Measurements from ENCODE around the gene ITIH3. TPM values are rescaled to one million over a fixed set of nuclear protein-coding genes. Genes with fewer than 3 reads are reported as not detected.

Gene ITIH3
- total RNA-seq, 1 experiment from 2014 or later = not detected

GRCh38 chr3:52835766-52836470 lies 41.3 kb downstream of the ITIH3 start:
- no peak for DNase-seq

More at GRCh38 chr3:52835766-52836470, 41.3 kb downstream of the ITIH3 start:
- Histone ChIP-seq H3K9ac (ENCODE audit: extremely low read depth, insufficient read length, low read length) (no peak overlapping the region), H4K91ac (ENCODE audit: insufficient read length, low read depth, low read length) (no peak overlapping the region), H3K23ac (ENCODE audit: insufficient read length, low read depth, low read length) (no peak overlapping the region), H4K8ac (replicated peaks; ENCODE audit: insufficient read length, low read depth, low read length) (no peak overlapping the region), H3K56ac (ENCODE audit: insufficient read length, low read depth, low read length) (no peak overlapping the region), H2BK20ac (ENCODE audit: low read depth, low read length, poor library complexity, severe bottlenecking) (no peak overlapping the region), H3K18ac (ENCODE audit: insufficient read length, low read depth, low read length) (no peak overlapping the region), H2BK12ac (ENCODE audit: insufficient read length, low read depth, low read length) (no peak overlapping the region), H3K23me2 (ENCODE audit: insufficient read length, low read depth, low read length, poor library complexity, severe bottlenecking) (no peaks in the 10 kb centered on the region), H2AFZ (ENCODE audit: low read length) (no peak overlapping the region), H2BK5ac (ENCODE audit: insufficient read length, low read length) (no peak overlapping the region), H2BK15ac (ENCODE audit: low read depth, low read length) (no peak overlapping the region), H3K4me2 (ENCODE audit: insufficient read depth, insufficient read length, low read length) (no peak overlapping the region), H2AK5ac (ENCODE audit: insufficient read length, low read length) (no peak overlapping the region), H3K4ac (ENCODE audit: low read depth, low read length) (no peak overlapping the region), H2BK120ac (ENCODE audit: low read depth, low read length, poor library complexity, severe bottlenecking) (no peak overlapping the region), H4K20me1 (ENCODE audit: control insufficient read depth, insufficient read depth, insufficient read length) (no peaks in the 10 kb centered on the region), H3K79me1 (ENCODE audit: insufficient read depth, low read depth, low read length, poor library complexity, severe bottlenecking) (no peaks in the 10 kb centered on the region), H3T11ph (ENCODE audit: low read length) (no peak overlapping the region), H3K79me2 (ENCODE audit: insufficient read depth, low read length) (no peaks in the 10 kb centered on the region), H3K27ac (ENCODE audit: insufficient read length, low read depth, low read length) (no peak overlapping the region), H3K4me1 (ENCODE audit: insufficient read depth, low read length) (no peaks in the 10 kb centered on the region), H3K14ac (ENCODE audit: insufficient read depth, low read length) (no peak overlapping the region), H4K5ac (ENCODE audit: insufficient read length, low read depth, low read length) (no peak overlapping the region), H3K9me3 (ENCODE audit: control insufficient read depth, low read depth, low read length) (no peaks in the 10 kb centered on the region), H3K27me3 (ENCODE audit: insufficient read depth, low read length) (no peaks in the 10 kb centered on the region; the same call in 1 of the 2 replicates)
- WGBS (ENCODE audit: extremely low coverage, insufficient read length, low lambda C conversion rate) = no CpG with 5 or more reads among the region's 8 CpGs
- H3K36me3 Mint-ChIP-seq (ENCODE audit: insufficient read depth in 1 of 3, low read depth in 3 of 3) = peaks cover 0 to 6% (median 0%) of the 10 kb centered on the region in 3 experiments; a peak in 3 of 7 replicates
- H3K4me3 Mint-ChIP-seq = no peak overlapping the region
- peaks cover 16 to 25% of the 10 kb centered on the region in 2 experiments for H3K4me1 Mint-ChIP-seq
- no peak for TF ChIP-seq CTCF (conservative IDR thresholded peaks at IDR 0.05)
- no peaks in the 10 kb centered on the region for H3K27me3 Mint-ChIP-seq (ENCODE audit: low read depth)
- H3K9me3 Mint-ChIP-seq = no peaks in the 10 kb centered on the region
- peak overlapping the region in 1 of 3 experiments; percentile 18; a peak in 2 of 7 replicates for H3K27ac Mint-ChIP-seq

Data from H9 (cell line).